Natural killer cell (primary cell): Measurements from ENCODE around the gene SCAPER. TPM values are rescaled to one million over a fixed set of nuclear protein-coding genes. Genes with fewer than 3 reads are reported as not detected.
"Not testable (repeated sequence)": the region's sequence is repeated elsewhere in the genome, so short reads cannot be mapped to it uniquely, and the experiment has no call there.

Experiments
- ATAC-seq, 3 donors: fragments of 150-1000 bp in 2 of 3; fragments of 200-7000 bp in 1 of 3; cut with Tn5 transposase; 1 replicate in 1 of 3; 2 replicates in 2 of 3; pipeline ENCODE4 v1.10.0; 2021; ENCODE audit warnings: mild to moderate bottlenecking in 2 of 3, moderate library complexity in 2 of 3
- DNase-seq, 2 donors: peaks; one replicate each; pipeline versions ENCODE4 v3.0.0 to v3.0.0-alpha.2; 2013 to 2021; ENCODE audit warnings: mixed read lengths in 1 of 2
- H3K27ac ChIP-seq: one replicate; pipeline ENCODE4 v1.5.1; 2013; ENCODE audit warnings: mild to moderate bottlenecking, low read length
- H3K27me3 ChIP-seq: one replicate; pipeline ENCODE4 v1.6.1; 2013; ENCODE audit warnings: low read length; ENCODE audit not compliant: control insufficient read depth, insufficient read depth
- H3K36me3 ChIP-seq: one replicate; pipeline ENCODE4 v1.6.1; 2013; ENCODE audit warnings: low read length; ENCODE audit not compliant: control insufficient read depth, insufficient read depth
- H3K4me1 ChIP-seq: one replicate; pipeline ENCODE4 v1.6.1; 2013; ENCODE audit warnings: low read length; ENCODE audit not compliant: control insufficient read depth, insufficient read depth
- H3K4me3 ChIP-seq: one replicate; pipeline ENCODE4 v1.5.1; 2013; ENCODE audit warnings: low read length
- H3K9me3 ChIP-seq: one replicate; pipeline ENCODE4 v1.6.1; 2013; ENCODE audit warnings: low read length; ENCODE audit not compliant: control insufficient read depth, insufficient read depth
- H3K27ac Mint-ChIP-seq, 2 donors: one replicate each; pipeline ENCODE4 v1.8.0; 2022; ENCODE audit warnings: mild to moderate bottlenecking in 2 of 2, mixed read lengths in 2 of 2, moderate library complexity in 1 of 2
- H3K27me3 Mint-ChIP-seq, 2 donors: one replicate each; pipeline ENCODE4 v1.8.0; 2022; ENCODE audit warnings: low read depth in 2 of 2, mixed read lengths in 2 of 2
- H3K36me3 Mint-ChIP-seq: one replicate; pipeline ENCODE4 v1.8.0; 2022; ENCODE audit warnings: mixed read lengths
- H3K4me1 Mint-ChIP-seq, 2 donors: one replicate each; pipeline ENCODE4 v1.8.0; 2022; ENCODE audit warnings: mixed read lengths in 2 of 2
- H3K4me3 Mint-ChIP-seq: one replicate; pipeline ENCODE4 v1.8.0; 2022; ENCODE audit warnings: mild to moderate bottlenecking, moderate library complexity, mixed read lengths
- H3K9me3 Mint-ChIP-seq, 2 donors: one replicate each; pipeline ENCODE4 v1.8.0; 2022; ENCODE audit warnings: mixed read lengths in 2 of 2
- CTCF ChIP-seq: fragments of 200-600 bp; IDR thresholded peaks from one replicate; pipeline ENCODE4 v1.8.0; 2022; ENCODE audit warnings: antibody characterized with exemption
- WGBS: methylation state at CpG from one replicate; pipeline ENCODE4 v1.1.7; 2013; ENCODE audit warnings: missing lambda C conversion rate; ENCODE audit not compliant: insufficient coverage; 5-methylcytosine and 5-hydroxymethylcytosine counted together
- intact Hi-C: fragments of 100-400 bp; cut with micrococcal nuclease; formaldehyde crosslinking; loops from one replicate; pipeline ENCODE4 v1.14.2; 2022
- total RNA-seq, 4 donors: library from RNA; stranded (reverse); fragments of 120-200 nt in 1 of 4; gene quantifications; one replicate each; pipeline versions ENCODE4 v1.2.3 to v1.2.4, GENCODE V29; 2013 to 2022

Gene SCAPER
- total RNA-seq, 3 donors from 2014 or later (not counting 1 experiment from before 2014, with no cell fraction given) = 48.1 to 53.6 (median 51.8) TPM

- ATAC-seq = no peak
- no peaks in the 10 kb centered on the region for H3K27me3 Mint-ChIP-seq
- H3K27ac Mint-ChIP-seq = no peak overlapping the region
These were observed 208.3 kb downstream of the SCAPER start for GRCh38 chr15:76696840-76697239.

GRCh38 chr15:76692546-76692945 lies 212.6 kb downstream of the SCAPER start:
- H3K4me3 ChIP-seq, H3K27ac ChIP-seq, DNase-seq, H3K4me1 ChIP-seq, H3K27ac Mint-ChIP-seq, H3K9me3 ChIP-seq, H3K4me3 Mint-ChIP-seq, H3K4me1 Mint-ChIP-seq, H3K27me3 ChIP-seq, H3K9me3 Mint-ChIP-seq, H3K36me3 ChIP-seq, ATAC-seq, H3K27me3 Mint-ChIP-seq, H3K36me3 Mint-ChIP-seq, intact Hi-C loops: not testable (repeated sequence)
- no CpG with 5 or more reads among the region's 1 CpG for WGBS

More at GRCh38 chr15:76696840-76697239, 208.3 kb downstream of the SCAPER start:
- H3K4me3 ChIP-seq = no peak overlapping the region
- H3K27ac ChIP-seq = no peak overlapping the region
- Mint-ChIP-seq H3K36me3 (peaks cover 7% of the 10 kb centered on the region), H3K4me1 (no peaks in the 10 kb centered on the region), H3K4me3 (no peak overlapping the region), H3K9me3 (no peaks in the 10 kb centered on the region)
- H3K9me3 ChIP-seq = no peaks in the 10 kb centered on the region
- no peaks in the 10 kb centered on the region for H3K4me1 ChIP-seq
- DNase-seq = no peak
- no peak for TF ChIP-seq CTCF
- intact Hi-C loops = no loop called here
- H3K27me3 ChIP-seq = no peaks in the 10 kb centered on the region
- peaks cover 10% of the 10 kb centered on the region for H3K36me3 ChIP-seq

- H3K4me3 Mint-ChIP-seq, intact Hi-C loops, H3K4me1 Mint-ChIP-seq: not testable (repeated sequence)
These were observed 217.5 kb downstream of the SCAPER start for GRCh38 chr15:76687592-76687991.

GRCh38 chr15:76684002-76684401 lies 221.1 kb downstream of the SCAPER start:
- Mint-ChIP-seq H3K27me3 (no peaks in the 10 kb centered on the region), H3K36me3 (no peaks in the 10 kb centered on the region), H3K4me3 (no peak overlapping the region), H3K27ac (no peak overlapping the region), H3K9me3 (no peaks in the 10 kb centered on the region), H3K4me1 (no peaks in the 10 kb centered on the region)
- H3K36me3 ChIP-seq = no peaks in the 10 kb centered on the region
- DNase-seq (no peak), ATAC-seq (no peak)
- no peaks in the 10 kb centered on the region for H3K27me3 ChIP-seq
- WGBS = 100% methylated on average over 2 of the region's 2 CpGs
- H3K27ac ChIP-seq = no peak overlapping the region
- no peak overlapping the region for H3K4me3 ChIP-seq
- intact Hi-C loops = no loop called here
- H3K9me3 ChIP-seq = peaks cover 3% of the 10 kb centered on the region
- TF ChIP-seq CTCF = no peak
- H3K4me1 ChIP-seq = no peaks in the 10 kb centered on the region

More at GRCh38 chr15:76687592-76687991, 217.5 kb downstream of the SCAPER start:
- H3K9me3 Mint-ChIP-seq, H3K4me1 ChIP-seq, H3K36me3 ChIP-seq, DNase-seq, H3K4me3 ChIP-seq, ATAC-seq, H3K27ac ChIP-seq, H3K27me3 Mint-ChIP-seq, H3K36me3 Mint-ChIP-seq, H3K27me3 ChIP-seq, H3K27ac Mint-ChIP-seq, H3K9me3 ChIP-seq: not testable (repeated sequence)
- 100% methylated on average over 1 of the region's 4 CpGs for WGBS

GRCh38 chr15:76682833-76683232 lies 222.3 kb downstream of the SCAPER start:
- DNase-seq = no peak
- no peak for TF ChIP-seq CTCF
- no peak overlapping the region for H3K4me3 ChIP-seq
- H3K27me3 Mint-ChIP-seq = no peaks in the 10 kb centered on the region
- no peaks in the 10 kb centered on the region for H3K36me3 Mint-ChIP-seq
- H3K9me3 Mint-ChIP-seq = no peaks in the 10 kb centered on the region
- no peaks in the 10 kb centered on the region for H3K36me3 ChIP-seq
- no peaks in the 10 kb centered on the region for H3K27me3 ChIP-seq
- H3K4me3 Mint-ChIP-seq = no peak overlapping the region
- intact Hi-C loops = no loop called here
- 100% methylated on average over 2 of the region's 3 CpGs for WGBS
- ATAC-seq = no peak
- H3K4me1 Mint-ChIP-seq = no peaks in the 10 kb centered on the region
- no peaks in the 10 kb centered on the region for H3K4me1 ChIP-seq
- H3K27ac Mint-ChIP-seq = no peak overlapping the region
- no peak overlapping the region for H3K27ac ChIP-seq
- H3K9me3 ChIP-seq = peaks cover 3% of the 10 kb centered on the region
